ENCODE results near the gene TBC1D21.

GRCh38 chr15:73856458-73857192 is 16.7 kb upstream of the TBC1D21 start:
- TF ChIP-seq EP300 (conservative IDR thresholded peaks at IDR 0.05; ENCODE audit: poor library complexity, severe bottlenecking) (no peak), POLR2AphosphoS5 (IDR thresholded peaks at IDR 0.05) (no peak), EZH2 (IDR thresholded peaks at IDR 0.05; ENCODE audit: borderline replicate concordance, insufficient read depth, low read length, poor library complexity, severe bottlenecking) (no peak), SMC3 (conservative IDR thresholded peaks at IDR 0.05; ENCODE audit: poor library complexity) (no peak), MXI1 (conservative IDR thresholded peaks at IDR 0.05; ENCODE audit: poor library complexity, severe bottlenecking) (no peak)
- TF ChIP-seq, protein P1, sequence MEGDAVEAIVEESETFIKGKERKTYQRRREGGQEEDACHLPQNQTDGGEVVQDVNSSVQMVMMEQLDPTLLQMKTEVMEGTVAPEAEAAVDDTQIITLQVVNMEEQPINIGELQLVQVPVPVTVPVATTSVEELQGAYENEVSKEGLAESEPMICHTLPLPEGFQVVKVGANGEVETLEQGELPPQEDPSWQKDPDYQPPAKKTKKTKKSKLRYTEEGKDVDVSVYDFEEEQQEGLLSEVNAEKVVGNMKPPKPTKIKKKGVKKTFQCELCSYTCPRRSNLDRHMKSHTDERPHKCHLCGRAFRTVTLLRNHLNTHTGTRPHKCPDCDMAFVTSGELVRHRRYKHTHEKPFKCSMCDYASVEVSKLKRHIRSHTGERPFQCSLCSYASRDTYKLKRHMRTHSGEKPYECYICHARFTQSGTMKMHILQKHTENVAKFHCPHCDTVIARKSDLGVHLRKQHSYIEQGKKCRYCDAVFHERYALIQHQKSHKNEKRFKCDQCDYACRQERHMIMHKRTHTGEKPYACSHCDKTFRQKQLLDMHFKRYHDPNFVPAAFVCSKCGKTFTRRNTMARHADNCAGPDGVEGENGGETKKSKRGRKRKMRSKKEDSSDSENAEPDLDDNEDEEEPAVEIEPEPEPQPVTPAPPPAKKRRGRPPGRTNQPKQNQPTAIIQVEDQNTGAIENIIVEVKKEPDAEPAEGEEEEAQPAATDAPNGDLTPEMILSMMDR (IDR thresholded peaks at IDR 0.05; ENCODE audit: poor library complexity, severe bottlenecking): no peak

Data from neural cell (in vitro differentiated cells).